Caco-2 (cell line): ENCODE measurements around the gene SERPING1. TPM values are rescaled to one million over a fixed set of nuclear protein-coding genes. Genes with fewer than 3 reads are reported as not detected.

ENCODE experiments used
- BruUV-seq: library from RNA; stranded (reverse); fragments of 400-500 nt; replicated peaks from 2 replicates; lab custom pipeline; 2021; lab: Mats Ljungman, UMichigan
- CTCF ChIA-PET: fragments of 300-600 bp; sonication (Branson Sonifier 250); formaldehyde crosslinking; loops from one replicate; lab custom pipeline; 2022; ENCODE audit warnings: antibody characterized with exemption; lab: Charles Lee
- POLR2A ChIA-PET: fragments of 300-600 bp; sonication (Branson Sonifier 250); formaldehyde crosslinking; loops from one replicate; lab custom pipeline; 2022; ENCODE audit warnings: antibody characterized with exemption; lab: Charles Lee
- DNase-seq, 2 experiments: peaks; one replicate each; pipeline versions ENCODE4 v3.0.0 to v3.0.0-alpha.2; 2020 to 2022
- H3K27me3 ChIP-seq: replicated peaks from 2 replicates; pipeline ENCODE4 v1.6.0; 2011; ENCODE audit warnings: low read length; ENCODE audit not compliant: control insufficient read depth, insufficient read depth
- H3K36me3 ChIP-seq: 2 replicates; pipeline ENCODE4 v1.5.1; 2011; ENCODE audit warnings: low read length; ENCODE audit not compliant: control insufficient read depth, insufficient read depth
- H3K4me1 ChIP-seq: fragments of 250-450 bp; sonication (Bioruptor Pico); 2 replicates; pipeline ENCODE4 v1.5.1; 2020; ENCODE audit warnings: mild to moderate bottlenecking
- H3K4me3 ChIP-seq: 2 replicates; pipeline ENCODE4 v1.5.1; 2011; ENCODE audit warnings: low read depth, mild to moderate bottlenecking, control low read depth, low read length
- H3K9me3 ChIP-seq: fragments of 250-450 bp; sonication (Bioruptor Pico); 2 replicates; pipeline ENCODE4 v1.5.1; 2020; ENCODE audit warnings: mild to moderate bottlenecking, moderate library complexity
- H3K27ac Mint-ChIP-seq: one replicate; pipeline ENCODE4 v1.8.0; 2022; ENCODE audit warnings: mixed read lengths; ENCODE audit not compliant: unreplicated experiment
- H3K27me3 Mint-ChIP-seq: one replicate; pipeline ENCODE4 v1.8.0; 2022; ENCODE audit warnings: mixed read lengths; ENCODE audit not compliant: insufficient read depth, unreplicated experiment
- H3K36me3 Mint-ChIP-seq: one replicate; pipeline ENCODE4 v1.8.0; 2022; ENCODE audit warnings: mild to moderate bottlenecking, mixed read lengths; ENCODE audit not compliant: insufficient read depth, unreplicated experiment
- H3K4me1 Mint-ChIP-seq: one replicate; pipeline ENCODE4 v1.8.0; 2022; ENCODE audit warnings: low read depth, mixed read lengths; ENCODE audit not compliant: unreplicated experiment
- H3K4me3 Mint-ChIP-seq: one replicate; pipeline ENCODE4 v1.8.0; 2022; ENCODE audit warnings: mild to moderate bottlenecking, moderate library complexity, mixed read lengths; ENCODE audit not compliant: unreplicated experiment
- H3K9me3 Mint-ChIP-seq: one replicate; pipeline ENCODE4 v1.8.0; 2022; ENCODE audit warnings: mixed read lengths; ENCODE audit not compliant: unreplicated experiment
- CTCF ChIP-seq, 2 experiments: fragments of 200-600 bp in 1 of 2; IDR thresholded peaks; 1 replicate in 1 of 2; 2 replicates in 1 of 2; pipeline versions ENCODE4 v1.5.1 to v1.8.0; 2011 to 2022; ENCODE audit warnings: antibody characterized with exemption in 1 of 2, control low read depth in 1 of 2, inconsistent platforms in 1 of 2, low read depth in 1 of 2, low read length in 1 of 2, mild to moderate bottlenecking in 1 of 2, moderate library complexity in 1 of 2; ENCODE audit not compliant: insufficient read depth in 1 of 2, severe bottlenecking in 1 of 2, unreplicated experiment in 1 of 2
- intact Hi-C: fragments of 100-400 bp; cut with micrococcal nuclease; formaldehyde crosslinking; loops from one replicate; pipeline ENCODE4 v1.10.0; 2022; ENCODE audit not compliant: unreplicated experiment
- total RNA-seq: library from RNA; stranded (reverse); gene quantifications from 2 replicates; pipeline ENCODE4 v1.2.3, GENCODE V29; 2022

SERPING1 gene
- total RNA-seq, 1 experiment from 2014 or later, result 3.8 TPM

DNA sequence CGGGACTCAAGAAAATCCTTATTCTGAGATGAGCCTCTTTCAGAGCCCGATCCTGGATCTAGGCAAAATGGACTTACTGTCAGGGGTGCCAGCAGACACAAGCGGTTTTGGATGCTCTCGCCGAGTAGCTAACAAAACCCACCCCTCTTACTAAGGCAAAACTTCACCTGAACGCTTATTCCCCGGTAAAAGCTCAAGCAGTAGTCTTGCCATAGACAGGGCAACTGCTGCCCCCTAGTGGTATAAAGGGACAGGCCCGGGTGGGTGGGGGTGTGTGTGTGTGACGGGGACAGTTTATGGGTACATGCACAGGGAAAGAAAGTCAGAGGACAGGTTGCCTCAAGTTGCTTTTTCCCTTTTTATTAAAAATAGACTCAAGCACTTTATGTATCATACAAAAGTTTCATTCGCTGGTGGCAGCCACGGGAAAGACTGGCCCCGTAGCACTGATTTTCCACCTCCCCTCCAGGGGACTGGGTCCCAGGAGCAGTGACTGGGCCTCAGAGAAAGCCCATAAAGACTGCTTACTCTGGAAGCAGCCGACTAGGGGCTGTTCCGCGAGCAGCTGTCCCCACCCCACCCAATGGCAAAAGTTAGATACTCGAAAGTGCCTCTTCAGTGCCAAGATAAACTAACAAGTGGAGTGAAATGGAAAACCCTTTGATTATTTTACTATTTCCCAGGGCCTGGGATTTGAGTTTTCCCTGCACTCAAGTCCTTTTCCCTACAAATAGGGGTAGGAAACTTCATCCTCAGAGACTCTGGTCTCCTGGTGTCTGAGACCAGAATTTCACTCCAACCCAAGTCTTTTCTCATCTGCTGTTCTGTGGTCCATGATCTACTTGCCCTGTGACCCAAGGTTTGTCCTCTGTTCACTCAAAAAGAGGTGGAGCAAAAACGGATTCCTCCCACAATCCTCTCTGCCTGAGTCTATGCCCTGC lies 47.5 kb downstream of the SERPING1 start:
- Mint-ChIP-seq H3K4me3 (no peak overlapping the region), H3K27me3 (peaks cover 9% of the 10 kb centered on the region)
- peaks cover 17% of the 10 kb centered on the region for H3K4me1 ChIP-seq

DNA sequence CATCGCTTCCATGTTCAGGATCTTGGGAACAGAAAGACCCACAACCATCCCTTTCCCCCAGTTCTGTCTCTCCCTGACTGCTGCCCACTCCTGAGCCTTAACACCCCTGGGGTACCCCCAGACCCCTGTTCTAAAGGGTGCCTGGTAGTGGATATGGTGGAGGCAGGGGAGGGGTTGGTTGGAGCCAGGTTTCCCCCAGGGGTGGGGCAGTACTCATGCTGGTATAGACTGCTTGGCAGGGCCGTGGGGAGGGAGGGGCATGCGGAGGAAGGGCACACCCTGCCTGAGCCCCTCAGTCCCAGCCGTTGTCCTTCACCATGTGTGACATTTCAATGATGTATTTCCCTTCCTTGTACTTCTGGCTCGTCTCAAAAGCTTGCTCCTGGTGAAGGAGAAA lies 48.2 kb downstream of the SERPING1 start:
- peaks cover 15% of the 10 kb centered on the region for H3K36me3 Mint-ChIP-seq
- ChIA-PET CTCF (interaction anchor here (2.3 kb wide), 1 partner anchor 152 kb away, joined by 25 read pairs; no protein-coding TSS in a partner anchor), POLR2A (no interaction called here)
- no peaks in the 10 kb centered on the region for H3K36me3 ChIP-seq
- intact Hi-C loops, result no loop called here
- peaks cover 9% of the 10 kb centered on the region for H3K27me3 Mint-ChIP-seq
- TF ChIP-seq CTCF (IDR thresholded peaks at IDR 0.05; ENCODE audit: insufficient read depth in 1 of 2, low read depth in 1 of 2, low read length in 1 of 2, severe bottlenecking in 1 of 2, unreplicated experiment in 1 of 2), result no peak
- no TSS peak for BruUV-seq
- DNase-seq, result no peak
- peaks cover 10% of the 10 kb centered on the region; the same call in 1 of the 2 replicates for H3K4me1 ChIP-seq
- no peaks in the 10 kb centered on the region for H3K9me3 Mint-ChIP-seq
- H3K4me1 Mint-ChIP-seq, result peaks cover 7% of the 10 kb centered on the region
- H3K4me3 Mint-ChIP-seq, result no peak overlapping the region
- no peak overlapping the region for H3K27ac Mint-ChIP-seq
- peaks cover 2% of the 10 kb centered on the region; the same call in 1 of the 2 replicates for H3K27me3 ChIP-seq
- H3K9me3 ChIP-seq, result no peaks in the 10 kb centered on the region
- no peak overlapping the region for H3K4me3 ChIP-seq

More for the DNA sequence above, 47.5 kb downstream of the SERPING1 start:
- peaks cover 8% of the 10 kb centered on the region for H3K4me1 Mint-ChIP-seq
- Histone ChIP-seq H3K36me3 (no peaks in the 10 kb centered on the region), H3K9me3 (no peaks in the 10 kb centered on the region), H3K27me3 (peaks cover 2% of the 10 kb centered on the region; the same call in 1 of the 2 replicates), H3K4me3 (no peak overlapping the region)
- no peaks in the 10 kb centered on the region for H3K9me3 Mint-ChIP-seq
- peak; percentile 91 to 96 for TF ChIP-seq CTCF (IDR thresholded peaks at IDR 0.05; ENCODE audit: insufficient read depth in 1 of 2, low read depth in 1 of 2, low read length in 1 of 2, severe bottlenecking in 1 of 2, unreplicated experiment in 1 of 2)
- H3K27ac Mint-ChIP-seq, result no peak overlapping the region
- ChIA-PET CTCF (interaction anchor here (0.5 to 2.5 kb wide), 29 partner anchors 8 to 529 kb away, joined by 3 to 49 read pairs (median 4); partner anchors contain the start of genes UBE2L6 and ZDHHC5), POLR2A (no interaction called here)
- H3K36me3 Mint-ChIP-seq, result peaks cover 15% of the 10 kb centered on the region
- peak; percentile 86 to 91 for DNase-seq
- intact Hi-C loops, result loop anchor here (5.0 kb wide), 1 partner anchor 168 kb away; no protein-coding TSS in a partner anchor
- no TSS peak for BruUV-seq

- peaks cover 9% of the 10 kb centered on the region for H3K27me3 Mint-ChIP-seq
- ChIA-PET CTCF (interaction anchor here (0.9 kb wide), 1 partner anchor 301 kb away, joined by 6 read pairs; no protein-coding TSS in a partner anchor), POLR2A (no interaction called here)
- peaks cover 15% of the 10 kb centered on the region for H3K36me3 Mint-ChIP-seq
- no peak overlapping the region for H3K4me3 ChIP-seq
- no peaks in the 10 kb centered on the region for H3K36me3 ChIP-seq
- H3K9me3 ChIP-seq, result no peaks in the 10 kb centered on the region
- H3K9me3 Mint-ChIP-seq, result no peaks in the 10 kb centered on the region
- H3K27ac Mint-ChIP-seq, result no peak overlapping the region
- peaks cover 7% of the 10 kb centered on the region for H3K4me1 Mint-ChIP-seq
- TF ChIP-seq CTCF (IDR thresholded peaks at IDR 0.05; ENCODE audit: insufficient read depth in 1 of 2, low read depth in 1 of 2, low read length in 1 of 2, severe bottlenecking in 1 of 2, unreplicated experiment in 1 of 2), result no peak
- peaks cover 4% of the 10 kb centered on the region; the same call in 1 of the 2 replicates for H3K4me1 ChIP-seq
- no peak overlapping the region for H3K4me3 Mint-ChIP-seq
- intact Hi-C loops, result no loop called here
- H3K27me3 ChIP-seq, result peaks cover 2% of the 10 kb centered on the region; the same call in 1 of the 2 replicates
- BruUV-seq, result no TSS peak
- DNase-seq, result no peak
Measured at GRCh38 chr11:57646194-57646798, 48.8 kb downstream of the SERPING1 start.
